VCaP (cell line): ENCODE data around the gene OPRL1.
"Not testable (repeated sequence)": the region's sequence is repeated elsewhere in the genome, so short reads cannot be mapped to it uniquely, and the experiment has no call there.

Experiments
- H3K27ac ChIP-seq: fragments of 450-650 bp; 2 replicates; pipeline ENCODE4 v1.5.1; 2017
- TF ChIP-seq, protein P1 (sequence below): fragments of 450-650 bp; conservative IDR thresholded peaks from 2 replicates; pipeline ENCODE4 v1.5.1; 2017; ENCODE audit warnings: mild to moderate bottlenecking, moderate library complexity

The OPRL1 gene

DNA sequence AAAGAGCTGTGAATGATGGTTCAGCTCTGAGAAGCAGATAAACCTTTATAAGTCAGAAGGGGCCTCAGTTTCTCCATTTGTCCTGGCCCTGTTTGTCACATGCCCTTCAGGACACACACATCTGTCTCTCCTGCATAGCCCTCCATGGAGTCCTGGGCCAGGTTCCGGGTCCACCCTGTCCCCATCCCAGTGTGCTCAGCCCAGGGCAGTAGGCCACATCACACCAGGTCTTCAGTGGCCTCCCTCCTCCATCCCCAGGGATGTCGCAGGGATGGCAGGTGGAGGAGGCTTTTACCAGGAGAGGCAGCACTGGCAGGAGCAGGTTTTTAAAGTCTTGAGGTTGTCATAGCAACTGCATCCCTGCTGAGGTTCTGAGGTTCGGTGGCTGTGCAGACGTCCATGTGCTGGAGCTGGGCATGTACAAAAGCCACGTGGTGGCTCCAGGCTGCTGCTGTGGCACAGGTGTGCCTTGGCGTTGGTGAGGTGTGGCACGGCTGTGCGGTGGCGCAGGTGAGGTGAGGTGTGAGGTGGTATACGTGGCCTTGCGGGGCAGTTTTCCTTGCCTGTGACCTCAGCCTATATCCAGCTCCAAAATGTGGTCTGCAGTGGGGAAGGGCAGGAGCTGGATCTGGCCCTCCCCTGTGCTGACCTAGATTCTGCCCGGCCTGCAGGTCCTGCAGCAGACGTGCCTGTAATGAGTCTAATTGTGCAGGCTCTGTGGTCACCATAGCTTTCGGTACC is 35.5 kb downstream of the OPRL1 start:
- H3K27ac ChIP-seq, result no peak overlapping the region
- TF ChIP-seq, protein P1, sequence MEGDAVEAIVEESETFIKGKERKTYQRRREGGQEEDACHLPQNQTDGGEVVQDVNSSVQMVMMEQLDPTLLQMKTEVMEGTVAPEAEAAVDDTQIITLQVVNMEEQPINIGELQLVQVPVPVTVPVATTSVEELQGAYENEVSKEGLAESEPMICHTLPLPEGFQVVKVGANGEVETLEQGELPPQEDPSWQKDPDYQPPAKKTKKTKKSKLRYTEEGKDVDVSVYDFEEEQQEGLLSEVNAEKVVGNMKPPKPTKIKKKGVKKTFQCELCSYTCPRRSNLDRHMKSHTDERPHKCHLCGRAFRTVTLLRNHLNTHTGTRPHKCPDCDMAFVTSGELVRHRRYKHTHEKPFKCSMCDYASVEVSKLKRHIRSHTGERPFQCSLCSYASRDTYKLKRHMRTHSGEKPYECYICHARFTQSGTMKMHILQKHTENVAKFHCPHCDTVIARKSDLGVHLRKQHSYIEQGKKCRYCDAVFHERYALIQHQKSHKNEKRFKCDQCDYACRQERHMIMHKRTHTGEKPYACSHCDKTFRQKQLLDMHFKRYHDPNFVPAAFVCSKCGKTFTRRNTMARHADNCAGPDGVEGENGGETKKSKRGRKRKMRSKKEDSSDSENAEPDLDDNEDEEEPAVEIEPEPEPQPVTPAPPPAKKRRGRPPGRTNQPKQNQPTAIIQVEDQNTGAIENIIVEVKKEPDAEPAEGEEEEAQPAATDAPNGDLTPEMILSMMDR, result no peak

DNA sequence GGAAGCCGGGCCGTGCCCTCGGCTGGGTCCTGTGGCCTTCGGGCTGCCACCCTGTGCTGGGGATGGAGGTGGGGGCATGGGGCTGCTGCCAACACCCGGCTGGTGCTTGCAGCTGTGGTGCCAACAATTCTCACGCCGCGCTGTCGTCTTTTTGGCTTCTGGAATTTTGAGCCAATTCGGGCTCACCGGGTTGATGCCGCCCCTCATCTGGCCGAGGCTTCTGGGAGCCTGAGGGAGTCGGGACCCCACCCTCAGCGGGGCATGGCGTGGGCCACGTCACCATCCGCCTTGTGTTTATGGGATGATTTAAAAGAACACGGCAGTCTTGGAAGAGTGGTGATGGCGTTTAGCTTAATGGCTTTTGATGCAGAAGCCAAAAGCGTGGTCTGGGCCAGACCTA is 36.1 kb downstream of the OPRL1 start:
- TF ChIP-seq, protein P1, result no peak

DNA sequence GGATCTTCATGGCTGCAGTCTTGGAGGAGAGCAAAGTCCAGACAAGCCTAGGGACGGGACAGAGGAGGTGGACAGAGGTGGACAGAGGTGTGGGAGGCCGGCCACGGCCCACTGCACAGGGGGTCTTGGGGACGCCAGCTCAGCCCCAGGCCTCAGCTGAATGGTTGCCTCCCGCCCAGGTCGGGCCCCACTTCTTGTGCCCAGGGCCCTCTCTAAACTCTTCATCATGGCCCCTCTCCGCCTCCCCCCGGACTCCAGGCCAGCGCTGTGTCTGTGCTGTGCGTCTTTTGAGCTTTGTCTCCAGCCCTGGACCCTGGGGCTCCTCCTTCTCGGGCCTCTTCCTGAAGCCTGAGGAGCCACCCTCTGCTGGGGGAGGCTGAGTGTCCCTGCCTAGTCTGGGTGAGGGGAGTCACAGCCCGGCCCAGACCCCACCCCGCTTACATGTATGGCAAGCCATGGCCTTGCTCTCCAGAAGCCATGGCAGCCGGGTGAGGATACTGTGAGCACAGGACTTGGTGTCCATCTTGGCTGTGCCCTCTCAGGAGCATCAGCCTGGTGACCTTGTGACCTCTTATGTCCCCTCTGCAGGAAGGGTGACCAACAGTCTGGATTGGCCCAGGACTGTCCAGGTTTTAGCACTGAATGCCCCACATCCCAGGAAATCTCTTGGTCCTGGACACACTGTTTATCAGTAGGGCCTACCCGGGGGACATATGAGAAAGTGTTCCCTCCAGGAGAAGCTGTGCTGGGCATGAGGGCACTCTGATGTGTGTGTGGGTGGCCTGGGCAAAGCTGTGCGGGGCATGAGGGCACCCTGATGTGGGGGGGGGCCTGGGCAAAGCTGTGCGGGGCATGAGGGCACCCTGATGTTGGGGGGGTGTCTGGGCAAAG is 36.9 kb downstream of the OPRL1 start:
- TF ChIP-seq, protein P1, result no peak
- no peak overlapping the region for H3K27ac ChIP-seq

More for the DNA sequence above, 36.1 kb downstream of the OPRL1 start:
- no peak overlapping the region for H3K27ac ChIP-seq

DNA sequence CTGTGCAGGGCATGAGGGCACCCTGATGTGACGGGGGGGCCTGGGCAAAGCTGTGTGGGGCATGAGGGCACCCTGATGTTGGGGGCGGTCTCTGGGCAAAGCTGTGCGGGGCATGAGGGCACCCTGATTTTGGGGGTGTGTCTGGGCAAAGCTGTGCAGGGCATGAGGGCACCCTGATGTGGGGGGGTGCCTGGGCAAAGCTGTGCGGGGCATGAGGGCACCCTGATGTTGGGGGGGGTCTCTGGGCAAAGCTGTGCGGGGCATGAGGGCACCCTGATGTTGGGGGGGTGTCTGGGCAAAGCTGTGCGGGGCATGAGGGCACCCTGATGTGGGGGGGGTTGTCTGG is 37.5 kb downstream of the OPRL1 start:
- H3K27ac ChIP-seq, result not testable (repeated sequence)

DNA sequence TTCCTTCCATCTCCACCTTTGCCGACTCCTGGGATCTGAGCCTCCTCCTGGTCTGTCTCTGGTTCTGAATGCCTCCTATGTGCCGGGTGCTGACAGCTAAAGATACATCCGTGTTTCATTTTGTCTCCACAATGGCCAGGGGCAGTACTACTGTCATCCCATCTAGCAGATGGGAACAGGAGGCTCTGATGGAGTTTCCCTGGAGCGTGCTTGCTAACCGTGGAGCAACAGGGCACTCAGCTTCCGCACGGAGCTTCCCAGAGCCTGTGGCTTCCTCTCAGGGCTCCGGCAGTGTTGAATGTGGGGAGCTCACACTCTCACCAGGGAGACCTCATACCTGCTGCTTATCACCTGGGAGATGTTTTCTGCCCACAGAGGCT is 39.4 kb downstream of the OPRL1 start:
- TF ChIP-seq, protein P1, result no peak
- peak overlapping the region; percentile 64 for H3K27ac ChIP-seq

DNA sequence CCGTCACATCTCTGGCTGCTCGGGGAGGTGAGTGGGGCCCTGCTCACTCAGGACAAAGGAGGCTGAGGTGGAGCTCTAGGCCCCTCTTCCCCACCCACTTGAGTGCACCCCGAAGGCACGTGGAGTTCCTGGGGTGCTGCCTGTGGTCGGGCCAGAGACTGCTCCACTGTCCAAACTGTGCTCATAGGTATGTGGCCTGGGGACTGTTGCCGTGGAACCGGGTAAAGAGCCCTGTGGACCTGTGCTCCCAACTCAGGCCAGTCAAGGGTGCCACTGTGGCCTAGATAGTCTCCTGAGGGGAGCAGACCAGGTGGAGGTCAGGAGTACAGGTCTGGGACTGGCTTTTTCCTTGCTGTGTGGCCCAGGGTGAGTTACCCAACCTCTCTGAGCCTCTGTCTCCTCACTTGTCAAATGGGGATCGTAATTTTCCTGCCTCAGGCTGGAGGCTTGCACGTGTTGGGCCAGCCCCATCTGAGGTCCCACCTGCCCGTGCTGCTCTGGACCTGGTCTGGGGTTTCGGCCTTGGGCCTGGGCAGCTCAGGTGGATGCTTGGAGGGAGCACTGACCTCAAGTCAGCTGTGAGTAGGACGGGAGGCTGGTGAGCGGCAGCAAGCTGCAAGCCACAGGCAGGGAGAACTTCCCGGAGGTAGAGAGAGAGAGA is 39.9 kb downstream of the OPRL1 start:
- peak overlapping the region; percentile 64 for H3K27ac ChIP-seq
- TF ChIP-seq, protein P1, result no peak

DNA sequence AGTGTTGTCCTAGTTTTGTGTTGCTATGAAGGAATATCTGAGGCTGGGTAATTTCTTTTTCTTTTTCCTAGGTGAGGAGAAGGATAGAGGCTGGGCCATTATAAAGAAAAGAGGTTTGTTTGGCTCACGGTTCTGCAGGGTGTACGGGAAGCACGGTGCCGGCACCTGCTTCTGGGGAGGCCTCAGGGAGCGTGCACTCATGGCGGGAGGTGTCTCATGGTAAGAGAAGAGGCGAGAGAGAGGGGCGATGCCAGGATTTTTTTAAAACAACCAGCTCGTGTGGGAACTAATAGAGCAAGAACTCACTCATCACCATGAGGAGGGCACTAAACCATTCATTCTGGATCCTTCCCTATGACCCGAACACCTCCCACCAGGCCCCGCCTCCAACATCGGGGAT is 41.7 kb downstream of the OPRL1 start:
- TF ChIP-seq, protein P1, result no peak
- no peak overlapping the region for H3K27ac ChIP-seq

DNA sequence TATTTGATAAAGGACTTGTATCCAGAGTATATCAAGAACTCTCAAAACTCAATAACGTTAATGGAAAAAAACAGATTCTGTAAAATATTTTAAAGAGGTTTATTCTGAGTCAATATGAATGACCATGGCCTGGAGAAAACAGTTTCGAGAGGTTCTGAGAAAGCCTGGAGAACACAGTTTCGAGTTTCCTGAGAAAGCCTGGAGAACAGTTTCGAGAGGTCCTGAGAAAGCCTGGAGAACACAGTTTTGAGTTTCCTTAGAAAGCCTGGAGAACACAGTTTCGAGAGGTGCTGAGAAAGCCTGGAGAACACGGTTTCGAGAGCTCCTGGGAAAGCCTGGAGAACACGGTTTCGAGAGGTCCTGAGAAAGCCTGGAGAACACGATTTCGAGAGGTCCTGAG is 43.0 kb downstream of the OPRL1 start:
- not testable (repeated sequence) for H3K27ac ChIP-seq

DNA sequence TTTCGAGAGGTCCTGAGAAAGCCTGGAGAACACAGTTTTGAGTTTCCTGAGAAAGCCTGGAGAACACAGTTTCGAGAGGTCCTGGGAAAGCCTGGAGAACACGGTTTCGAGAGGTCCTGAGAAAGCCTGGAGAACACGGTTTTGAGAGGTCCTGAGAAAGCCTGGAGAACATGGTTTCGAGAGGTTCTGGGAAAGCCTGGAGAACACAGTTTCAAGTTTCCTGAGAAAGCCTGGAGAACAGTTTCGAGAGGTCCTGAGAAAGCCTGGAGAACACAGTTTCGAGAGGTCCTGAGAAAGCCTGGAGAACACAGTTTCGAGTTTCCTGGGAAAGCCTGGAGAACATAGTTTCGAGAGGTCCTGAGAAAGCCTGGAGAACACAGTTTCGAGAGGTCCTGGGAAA is 43.6 kb downstream of the OPRL1 start:
- not testable (repeated sequence) for H3K27ac ChIP-seq
